Retina (tissue), 1 donor: ENCODE measurements around the gene NEGR1.

Source experiments
- DNase-seq: peaks from one replicate; pipeline ENCODE4 v3.0.0-alpha.2; 2016

The NEGR1 gene

DNA sequence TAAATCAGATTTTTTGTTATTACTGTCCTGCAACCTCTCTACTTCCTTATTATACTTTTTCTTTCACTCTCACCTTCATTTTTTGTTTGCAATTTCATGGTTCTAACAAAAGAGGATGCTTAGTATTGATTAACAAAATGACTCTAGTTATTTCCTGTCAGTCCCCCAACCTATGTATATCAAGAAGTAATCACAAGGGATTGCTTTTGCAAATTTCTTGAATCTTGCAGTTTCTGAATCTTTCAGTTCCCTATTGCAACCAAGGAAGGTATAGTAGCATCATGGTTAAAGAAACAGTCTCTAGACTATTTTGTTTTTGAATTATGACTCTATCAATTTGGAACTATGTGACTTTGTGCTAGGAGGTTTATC, 446.9 kb downstream of the NEGR1 start:
- no peak for DNase-seq

DNA sequence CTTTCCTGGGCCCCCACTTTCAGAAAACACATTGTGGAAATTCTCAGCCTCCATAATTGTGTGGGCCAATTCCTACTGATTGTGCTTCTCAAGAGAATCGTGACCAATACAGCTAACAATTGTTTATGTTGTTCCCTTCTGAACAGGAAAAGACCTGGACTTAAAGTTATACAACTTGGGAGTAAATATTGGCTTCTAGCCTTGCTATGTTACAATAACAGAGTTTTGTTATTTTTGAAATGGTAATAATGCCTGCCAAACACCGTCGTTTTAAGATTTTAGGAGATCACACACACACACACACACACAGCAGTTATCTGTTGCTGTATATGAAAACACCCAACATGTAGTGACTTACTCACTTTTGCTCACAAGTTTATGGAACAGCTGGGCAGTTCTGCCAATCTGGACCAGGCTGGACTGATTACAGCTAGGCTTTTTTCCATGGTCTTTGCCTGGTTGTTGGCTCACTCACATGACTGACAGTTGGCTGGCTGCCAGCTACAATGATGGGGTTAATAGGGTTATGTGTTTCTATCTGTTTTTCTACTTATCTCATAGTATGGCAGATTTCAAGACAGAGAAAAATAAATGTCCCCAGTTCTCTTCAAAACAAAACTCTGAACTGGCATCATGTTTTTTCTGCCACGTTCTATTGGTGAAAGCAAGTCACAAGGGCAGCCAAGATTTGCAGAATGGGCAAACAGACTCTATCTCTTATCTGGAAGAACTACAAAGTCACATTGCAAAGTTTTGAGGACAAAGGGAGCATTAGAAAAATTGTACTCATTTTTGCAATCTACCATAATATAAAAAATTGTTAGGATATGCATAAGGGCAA, 447.5 kb downstream of the NEGR1 start:
- no peak for DNase-seq

DNA sequence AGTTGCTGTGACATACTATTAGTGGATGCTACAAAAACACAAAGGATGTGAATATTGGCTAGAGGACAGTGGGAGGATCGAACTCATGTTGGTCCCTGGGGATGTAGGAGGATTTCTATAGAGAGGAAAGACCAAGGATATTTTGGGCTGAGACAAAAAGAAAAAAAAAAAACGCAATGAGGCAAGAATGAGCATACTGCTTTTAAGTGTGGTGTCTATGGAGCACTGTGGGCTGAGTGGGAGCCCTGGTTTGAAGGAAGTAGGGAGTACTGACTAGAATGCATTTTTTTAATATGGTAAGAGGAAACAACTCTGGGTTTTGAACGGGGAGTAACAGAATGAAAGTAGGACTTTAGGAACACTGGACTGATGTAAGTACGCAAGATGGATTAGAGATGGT, 450.7 kb downstream of the NEGR1 start:
- DNase-seq: no peak

DNA sequence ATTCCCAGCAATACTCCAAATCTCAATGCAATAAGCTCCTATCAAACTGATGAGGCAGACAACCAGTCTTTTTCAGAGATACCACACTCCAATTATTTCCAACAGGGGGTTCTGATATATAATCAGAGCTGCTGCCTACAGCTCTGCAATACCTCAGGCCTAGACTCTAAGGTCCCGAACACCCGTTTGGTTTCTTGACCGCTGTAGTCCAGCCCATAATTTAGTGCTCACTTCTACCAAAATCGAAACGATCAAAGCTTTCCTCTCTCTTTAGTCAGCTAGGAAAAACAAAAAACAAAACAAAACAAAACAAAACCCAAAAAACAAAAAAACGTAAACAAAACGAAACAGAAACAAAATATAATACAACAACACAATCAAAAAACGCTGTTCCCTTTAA, 453.0 kb downstream of the NEGR1 start:
- no peak for DNase-seq

DNA sequence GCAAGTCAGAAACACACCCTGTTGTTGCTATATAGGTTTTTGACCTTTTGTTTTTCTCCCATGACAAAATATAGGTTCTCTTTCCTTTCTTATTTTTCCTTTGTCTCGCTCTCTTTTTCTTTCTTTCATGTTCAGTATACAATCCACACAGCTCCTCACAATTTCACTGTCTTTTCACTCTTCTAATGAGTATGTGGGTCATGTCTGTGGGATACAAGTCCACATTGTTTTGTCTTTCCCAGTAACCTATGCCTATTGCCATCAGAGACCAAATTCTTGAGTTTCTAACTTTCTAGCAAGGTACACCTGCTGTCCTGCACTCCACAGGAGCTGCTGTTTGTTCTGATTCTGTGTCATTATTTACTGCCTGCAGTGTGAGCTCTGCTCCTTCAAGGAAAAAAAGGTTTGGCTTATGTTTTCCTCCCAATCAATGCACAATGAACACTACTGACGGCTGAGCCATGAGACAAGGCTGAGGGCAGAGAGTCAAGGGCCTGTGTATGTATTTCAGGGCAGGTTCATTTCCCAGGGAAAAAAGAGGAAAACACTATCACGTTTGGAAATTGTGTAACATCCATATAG, 453.8 kb downstream of the NEGR1 start:
- no peak for DNase-seq

DNA sequence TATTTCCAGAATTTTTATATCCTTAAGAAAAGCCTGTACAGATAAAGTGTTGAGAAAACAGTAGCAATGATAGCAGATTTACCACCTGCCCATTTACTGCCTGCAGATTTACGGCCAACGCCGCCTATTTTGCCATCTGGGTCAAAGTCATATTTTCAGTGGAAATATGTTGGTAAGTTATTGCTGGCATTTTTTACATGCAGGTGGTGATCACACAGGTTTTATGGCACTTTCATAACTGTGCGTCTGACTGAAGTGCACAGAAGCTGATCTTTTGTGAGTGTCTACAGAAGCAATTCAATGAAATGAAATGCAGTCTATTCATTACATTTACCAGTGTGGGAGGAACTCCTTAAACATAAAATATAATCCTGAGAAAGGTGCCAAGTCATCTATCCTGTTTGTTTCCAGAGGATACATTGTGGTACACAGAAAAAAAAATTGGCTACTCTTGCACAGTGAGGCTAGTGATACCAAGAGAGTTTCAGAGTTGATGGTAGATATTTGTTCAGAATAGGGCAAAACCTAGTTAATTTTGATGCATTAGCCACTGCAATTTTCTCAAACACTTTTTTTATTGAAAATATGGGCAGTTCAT, 458.5 kb downstream of the NEGR1 start:
- no peak for DNase-seq

DNA sequence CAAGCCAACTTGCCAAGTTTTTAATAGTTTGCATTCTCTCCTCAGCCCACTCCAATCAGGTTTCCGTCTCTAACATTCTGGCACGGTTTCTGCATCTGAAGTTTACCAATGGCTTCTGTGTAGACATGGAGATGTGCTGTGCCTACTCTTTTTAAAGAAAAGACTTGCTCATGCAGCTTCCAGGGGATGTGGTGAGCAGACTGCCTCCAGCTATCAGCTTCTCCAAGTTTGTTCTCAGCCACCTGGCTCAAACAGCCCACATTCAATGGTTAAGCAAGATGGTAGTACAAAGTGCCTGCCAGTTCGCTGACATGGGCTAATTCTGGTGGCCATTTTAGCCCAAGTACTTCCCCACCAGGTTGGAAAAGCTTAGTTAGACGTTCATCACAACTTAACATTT, 465.3 kb downstream of the NEGR1 start:
- no peak for DNase-seq

DNA sequence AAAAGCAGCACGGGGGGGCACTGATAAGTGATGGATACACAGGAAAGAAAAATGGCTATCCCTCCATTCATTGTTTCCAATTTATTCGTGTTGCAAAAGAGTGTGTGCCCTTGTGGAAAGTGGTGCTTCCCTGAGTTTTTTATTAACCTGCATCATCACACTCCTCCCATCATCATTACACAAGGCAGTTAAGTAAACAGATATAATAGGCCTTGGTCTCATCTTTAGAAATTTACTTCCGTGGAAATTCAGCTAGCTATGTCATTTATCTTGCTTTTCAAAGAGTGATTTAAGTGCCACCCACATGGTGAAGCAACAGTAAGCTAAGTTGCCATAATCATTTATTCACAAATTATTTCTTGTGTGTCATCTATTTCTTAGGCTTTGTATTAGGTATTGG, 473.3 kb downstream of the NEGR1 start:
- no peak for DNase-seq

DNA sequence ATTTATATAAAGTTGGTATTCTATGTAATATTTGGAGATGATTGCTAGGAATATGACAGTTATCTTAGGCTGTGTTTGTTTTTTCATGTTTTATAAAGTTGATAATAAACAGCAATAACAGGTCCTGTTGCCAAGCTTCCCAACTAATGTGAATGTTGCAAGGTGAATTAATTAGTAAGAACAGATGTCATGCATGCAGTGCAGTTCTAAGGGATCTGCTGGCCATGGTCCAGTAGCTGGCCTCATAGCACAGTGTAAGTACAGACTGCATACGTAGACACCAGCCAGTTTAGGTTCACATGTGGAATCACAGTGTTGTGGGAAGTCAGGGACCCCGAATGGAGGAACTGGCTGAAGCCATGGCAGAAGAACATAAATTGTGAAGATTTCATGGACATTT, 478.2 kb downstream of the NEGR1 start:
- no peak for DNase-seq

DNA sequence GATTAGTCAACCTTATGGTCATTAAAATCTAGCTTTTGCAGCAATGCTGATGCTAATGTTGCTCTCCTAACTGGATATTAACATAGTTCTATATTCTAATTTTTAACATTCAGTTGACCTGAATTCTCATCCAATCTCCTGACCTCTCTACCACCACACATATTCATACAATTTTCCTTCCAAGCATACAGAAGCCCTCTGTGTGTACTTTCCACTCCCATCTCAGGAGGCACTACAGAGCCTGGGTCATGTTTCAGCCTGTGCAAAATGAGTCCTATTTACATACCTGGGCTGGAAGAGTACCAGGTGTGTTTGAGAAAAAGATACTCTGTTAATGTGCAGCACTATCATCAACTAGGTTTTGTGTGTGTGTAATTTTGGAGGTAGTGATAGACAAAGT, 486.3 kb downstream of the NEGR1 start:
- DNase-seq: no peak

DNA sequence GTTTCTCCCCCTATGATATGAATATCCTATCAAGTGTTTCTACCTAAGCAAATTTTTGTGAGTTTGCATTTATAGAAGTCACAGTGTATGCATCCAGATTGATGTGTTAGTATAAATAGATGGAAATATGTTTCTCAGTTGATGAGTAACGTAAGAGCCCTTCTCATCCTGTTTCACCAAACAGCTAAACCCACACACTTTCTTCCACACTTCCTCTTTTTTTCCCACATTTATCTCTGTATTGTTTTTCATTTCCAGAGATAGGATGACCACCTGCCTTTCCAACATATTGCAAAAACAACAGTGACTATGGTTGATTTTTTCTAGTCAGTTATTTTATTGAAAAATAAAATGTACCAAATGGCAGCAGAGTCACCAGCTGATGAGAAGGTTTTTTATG, 490.1 kb downstream of the NEGR1 start:
- DNase-seq: no peak

DNA sequence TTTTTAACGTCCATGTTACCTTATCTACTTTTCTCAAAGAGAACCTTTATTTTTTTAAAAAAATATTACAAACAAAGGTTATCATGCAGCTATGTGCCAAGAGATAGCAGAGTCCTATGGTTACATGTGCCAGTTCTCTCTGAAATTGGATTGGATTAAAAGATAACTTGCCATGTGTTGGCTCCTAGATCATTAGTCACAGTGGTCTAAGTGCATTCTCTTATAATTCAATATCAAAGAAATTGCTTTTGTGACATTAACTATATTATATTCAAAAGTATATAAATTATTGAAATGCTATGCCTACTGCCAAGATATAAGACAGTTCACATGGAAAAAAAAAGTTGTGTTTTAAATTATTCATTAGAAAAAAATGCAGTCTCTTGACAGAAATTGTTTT, 494.2 kb downstream of the NEGR1 start:
- DNase-seq: no peak

DNA sequence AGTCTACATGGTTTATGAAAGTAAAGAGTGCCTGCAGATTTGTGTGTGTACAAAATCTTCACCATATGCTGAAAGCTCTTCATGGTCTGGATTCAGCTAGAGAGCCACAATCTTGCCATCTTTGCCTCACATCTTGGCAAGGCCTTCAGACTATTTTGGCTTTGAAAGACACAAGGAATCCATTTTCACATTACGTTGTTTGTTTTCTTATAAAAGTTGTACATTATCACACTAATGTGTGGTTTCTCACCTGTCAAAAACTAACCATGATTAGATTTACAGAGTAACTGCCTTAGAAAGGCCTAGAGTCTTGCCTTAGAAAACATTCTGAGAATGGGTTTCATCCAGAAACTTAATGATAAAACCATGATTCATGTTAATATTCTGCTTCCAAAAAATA, 494.6 kb downstream of the NEGR1 start:
- DNase-seq: no peak

DNA sequence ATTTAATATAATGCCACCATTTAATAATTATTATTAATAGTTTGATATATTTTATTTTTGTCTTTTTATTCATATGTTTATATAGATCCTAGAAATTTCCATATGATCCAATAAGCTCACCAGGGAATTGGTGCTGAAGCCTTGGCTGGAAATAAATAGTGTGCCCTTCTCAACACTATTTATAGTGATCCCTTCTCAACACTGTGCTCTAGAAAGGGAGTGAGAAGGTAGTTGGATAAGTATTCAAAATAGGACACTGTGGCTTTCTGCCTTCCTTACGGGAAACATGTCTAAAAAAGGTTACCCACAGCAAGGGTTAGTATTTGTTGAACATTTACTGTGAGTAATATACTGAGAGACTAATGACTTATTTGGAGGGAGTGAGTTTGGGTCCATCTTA, 496.1 kb downstream of the NEGR1 start:
- no peak for DNase-seq

DNA sequence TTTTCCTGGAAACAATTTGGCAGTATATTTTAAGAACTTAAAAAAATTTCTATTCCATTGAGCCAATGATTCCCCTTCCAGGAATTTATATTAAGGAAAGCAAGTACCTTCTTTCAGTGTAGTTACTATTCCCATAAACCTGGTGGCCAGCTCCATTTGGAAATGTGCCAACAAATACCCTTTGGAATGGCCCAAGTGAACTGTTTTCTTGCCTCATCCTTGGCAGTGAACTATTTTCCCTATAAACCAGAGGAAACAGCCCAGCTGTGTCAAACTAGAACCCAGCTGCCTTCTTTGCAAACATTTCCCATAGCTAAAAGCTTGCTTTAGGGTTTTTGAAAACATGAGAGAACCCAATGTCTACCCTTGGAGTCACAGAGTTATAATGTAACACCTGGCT, 496.9 kb downstream of the NEGR1 start:
- DNase-seq: no peak

DNA sequence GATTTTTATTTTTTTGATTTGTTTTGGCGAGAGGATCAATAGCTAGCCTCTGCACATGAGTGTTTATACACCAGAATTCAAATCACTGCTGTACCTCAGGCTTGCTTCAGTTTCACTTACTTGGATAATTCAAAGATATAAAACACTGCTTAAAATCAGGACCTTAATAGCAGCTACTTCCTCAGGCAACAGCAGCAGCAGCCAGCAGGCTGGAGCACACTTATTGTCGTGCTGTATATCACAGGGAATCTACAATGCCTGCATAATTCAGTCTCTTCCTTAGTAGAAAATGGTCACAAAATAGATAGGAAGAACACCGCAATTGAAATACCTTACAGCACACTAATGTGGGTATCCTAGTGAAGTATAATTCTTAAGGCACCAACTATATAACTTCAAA, 497.3 kb downstream of the NEGR1 start:
- no peak for DNase-seq

DNA sequence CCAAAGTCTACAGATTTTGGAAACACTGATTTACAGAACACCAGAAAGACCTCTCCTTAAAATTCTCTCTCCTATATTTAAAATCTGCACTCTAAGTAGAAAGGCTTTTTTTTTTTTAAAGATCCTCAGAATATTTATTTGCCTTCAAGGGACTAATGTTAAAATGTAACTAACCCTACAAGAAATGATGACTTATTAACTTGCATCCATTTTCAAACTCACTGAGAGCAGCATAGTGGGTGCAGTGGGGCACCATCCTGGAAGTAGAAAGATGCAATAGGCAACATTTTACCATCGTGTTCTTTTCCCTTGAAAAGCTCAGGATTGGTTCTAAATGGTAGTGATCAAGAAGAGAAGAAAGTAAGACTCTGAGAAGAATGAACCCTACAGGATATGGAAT, 498.1 kb downstream of the NEGR1 start:
- no peak for DNase-seq

DNA sequence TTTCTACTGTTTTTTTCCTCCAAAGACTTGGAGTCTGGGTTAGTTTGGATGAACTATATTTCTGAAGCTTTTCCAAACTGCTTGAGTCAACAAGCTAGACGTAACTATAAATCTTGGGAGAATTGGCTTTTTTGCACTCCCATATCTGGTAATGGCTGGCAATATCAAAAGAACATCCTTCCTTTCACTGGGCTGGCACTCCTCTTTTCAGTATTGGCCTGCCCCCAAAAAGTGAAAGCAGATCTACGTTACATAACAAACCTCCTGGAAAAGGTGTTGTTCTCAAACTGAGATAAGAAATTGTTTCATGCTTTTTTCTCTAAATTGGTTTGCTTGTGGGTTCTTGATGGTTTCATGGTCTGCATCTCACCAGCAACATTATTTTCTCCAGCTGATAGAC, 499.3 kb downstream of the NEGR1 start:
- DNase-seq: no peak

DNA sequence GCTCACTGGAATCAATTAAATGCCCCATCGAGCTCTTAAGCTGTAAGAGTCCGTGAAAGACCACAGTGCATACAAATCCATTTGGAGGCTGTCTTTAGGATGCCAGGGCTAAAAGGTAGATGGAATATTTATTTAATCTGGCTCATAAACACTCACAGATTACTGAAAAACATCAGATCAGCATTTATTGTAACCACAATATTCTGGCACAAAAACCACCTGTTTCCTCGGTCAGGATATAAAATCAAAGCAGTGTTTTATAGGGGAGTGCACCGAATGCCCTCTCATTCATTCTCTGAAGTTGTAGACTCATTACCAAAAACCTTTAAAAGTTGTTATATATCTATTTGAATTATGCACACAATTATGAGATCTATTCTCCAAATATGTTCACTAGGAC, 500.9 kb downstream of the NEGR1 start:
- DNase-seq: no peak

DNA sequence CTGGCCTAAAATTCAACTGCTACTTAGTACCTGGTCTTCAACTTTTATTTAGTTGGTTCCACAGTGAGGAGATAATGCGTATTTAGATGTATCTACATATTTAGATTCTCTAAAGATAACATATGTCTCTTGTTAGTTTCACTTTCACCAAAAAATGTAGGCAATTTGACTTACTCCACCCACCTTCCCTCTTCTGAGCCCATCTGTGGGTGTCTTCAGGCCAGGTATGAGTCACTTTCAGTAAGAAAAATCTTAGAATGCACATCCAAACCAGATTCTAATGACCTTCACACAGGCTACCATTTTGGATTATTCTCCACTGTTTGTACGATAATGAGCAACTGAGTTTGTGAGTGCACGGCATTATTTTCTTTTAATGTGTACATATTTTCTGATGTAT, 501.7 kb downstream of the NEGR1 start:
- no peak for DNase-seq

DNA sequence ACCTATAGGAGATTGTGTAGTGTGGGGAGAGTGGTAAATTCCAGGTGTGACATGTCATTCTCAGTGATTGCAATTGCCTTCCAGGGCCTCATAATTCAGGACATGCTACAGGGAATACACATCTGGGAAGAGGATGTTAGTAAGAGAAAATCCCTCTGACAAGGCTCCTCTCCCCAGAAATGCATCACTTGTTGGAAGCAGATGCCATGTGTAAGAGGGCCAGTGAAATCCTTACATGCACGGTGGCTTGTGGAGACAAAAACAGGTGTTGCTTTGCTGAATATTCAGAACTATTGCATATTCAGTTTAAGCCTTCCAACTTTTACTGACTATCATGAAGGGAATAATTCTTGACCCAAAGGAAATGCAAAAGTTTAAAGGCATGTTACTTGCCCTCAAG, 503.4 kb downstream of the NEGR1 start:
- no peak for DNase-seq

DNA sequence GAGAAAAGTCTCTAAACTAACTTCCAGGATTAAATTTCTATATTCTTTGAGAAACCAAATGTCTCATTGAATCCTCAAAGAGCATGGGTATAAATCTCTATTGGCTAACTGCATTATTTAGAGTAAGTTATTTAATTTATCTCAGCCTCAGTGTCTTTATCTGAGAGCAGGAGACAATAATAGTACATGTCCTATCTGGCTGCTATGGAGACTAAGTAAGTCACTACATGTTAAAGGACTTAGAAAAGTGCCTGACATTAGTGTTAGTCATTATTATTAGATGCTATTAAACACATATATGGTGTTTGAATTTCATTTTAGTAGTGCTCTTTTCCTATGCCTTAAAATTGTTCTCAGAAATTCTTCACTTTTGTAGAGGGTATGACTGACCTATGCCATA, 505.2 kb downstream of the NEGR1 start:
- no peak for DNase-seq

DNA sequence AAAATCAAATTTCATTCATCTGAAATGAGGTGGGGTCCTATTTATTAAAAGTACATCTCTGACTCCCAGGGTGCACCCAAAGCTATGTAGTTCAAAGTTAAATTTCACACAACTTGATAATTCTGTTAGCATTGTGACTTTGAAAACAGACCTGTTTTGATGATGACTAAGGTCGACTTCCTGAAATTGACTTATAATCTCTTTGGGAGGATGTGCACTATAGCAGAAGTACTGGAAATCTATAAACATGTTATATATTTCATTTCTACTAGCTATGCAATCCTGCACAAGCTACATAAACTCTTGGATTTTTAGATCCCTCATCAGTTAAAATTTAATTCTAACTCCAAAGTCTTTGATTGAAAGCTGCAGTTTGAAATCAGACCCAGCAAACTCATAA, 507.6 kb downstream of the NEGR1 start:
- DNase-seq: no peak

DNA sequence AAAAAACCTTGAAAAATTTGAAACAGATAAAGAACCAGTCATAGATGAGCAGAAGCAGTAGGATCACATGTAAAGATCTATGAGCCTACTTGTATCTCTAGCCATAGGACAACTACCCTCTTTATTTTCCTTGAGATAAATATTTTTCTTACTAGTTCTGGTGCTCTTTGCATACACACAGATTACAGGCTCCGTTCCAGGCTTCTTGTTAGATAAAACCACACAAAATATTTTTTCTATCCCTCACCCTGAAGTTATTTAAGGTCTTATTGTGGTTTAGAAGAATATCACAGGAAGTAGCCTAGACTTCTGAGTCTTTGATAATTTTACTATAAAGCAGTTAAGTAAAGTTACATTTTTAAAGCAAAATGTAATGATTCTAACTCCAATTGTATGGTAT, 512.2 kb downstream of the NEGR1 start:
- no peak for DNase-seq

DNA sequence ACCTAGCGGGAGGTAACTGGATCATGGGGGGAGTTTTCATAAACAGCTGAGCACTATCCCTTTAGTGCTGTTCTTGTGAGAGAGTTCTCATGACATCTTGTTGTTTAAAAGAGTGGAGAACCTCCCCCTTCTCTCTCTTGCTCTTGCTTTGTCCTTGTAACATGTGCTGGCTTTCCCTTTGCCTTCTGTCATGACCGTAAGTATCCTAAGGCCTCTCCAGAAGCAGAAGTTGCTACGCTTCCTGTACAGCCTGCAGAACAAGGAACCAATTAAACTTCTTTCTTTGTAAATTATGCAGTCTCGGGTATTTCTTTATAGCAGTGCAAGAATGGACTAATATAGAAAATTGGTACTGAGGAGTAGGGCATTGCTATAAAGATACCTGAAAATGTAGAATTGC, 515.6 kb downstream of the NEGR1 start:
- DNase-seq: no peak
